ENCODE results near the gene FGB. TPM values are rescaled to one million over a fixed set of nuclear protein-coding genes. Genes with fewer than 3 reads are reported as not detected.

FGB gene
- polyA plus RNA-seq, 2 donors, result not detected

DNA sequence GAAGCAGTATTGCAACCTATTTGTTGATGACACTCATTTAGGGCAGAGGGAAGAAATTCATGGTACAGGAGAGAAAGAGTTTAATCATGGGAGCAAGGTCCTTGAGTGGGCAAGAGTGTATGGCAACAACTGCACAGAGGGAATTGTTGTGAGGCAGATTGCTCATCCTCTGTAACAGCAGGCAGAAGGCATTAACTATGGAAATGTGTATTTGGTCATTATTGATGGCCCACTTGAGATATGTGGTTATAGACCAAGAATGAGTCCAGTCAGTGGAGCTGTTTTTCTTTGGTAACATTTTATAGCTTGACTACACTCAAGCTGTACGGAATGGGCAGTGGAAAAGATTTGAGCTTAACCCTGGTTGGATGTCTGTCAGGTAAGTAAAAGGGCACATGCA lies 28.5 kb upstream of the FGB start:
- 77 to 82% methylated on average over 1 of the region's 1 CpG for WGBS, 2 donors
- H3K27ac ChIP-seq (ENCODE audit: low read depth in 2 of 2, low read length in 1 of 2), result no peak overlapping the region
- H3K36me3 ChIP-seq (ENCODE audit: control insufficient read depth in 2 of 2, insufficient read depth in 2 of 2, low read length in 1 of 2), result peaks cover 0 to 2% of the 10 kb centered on the region in 2 donors

DNA sequence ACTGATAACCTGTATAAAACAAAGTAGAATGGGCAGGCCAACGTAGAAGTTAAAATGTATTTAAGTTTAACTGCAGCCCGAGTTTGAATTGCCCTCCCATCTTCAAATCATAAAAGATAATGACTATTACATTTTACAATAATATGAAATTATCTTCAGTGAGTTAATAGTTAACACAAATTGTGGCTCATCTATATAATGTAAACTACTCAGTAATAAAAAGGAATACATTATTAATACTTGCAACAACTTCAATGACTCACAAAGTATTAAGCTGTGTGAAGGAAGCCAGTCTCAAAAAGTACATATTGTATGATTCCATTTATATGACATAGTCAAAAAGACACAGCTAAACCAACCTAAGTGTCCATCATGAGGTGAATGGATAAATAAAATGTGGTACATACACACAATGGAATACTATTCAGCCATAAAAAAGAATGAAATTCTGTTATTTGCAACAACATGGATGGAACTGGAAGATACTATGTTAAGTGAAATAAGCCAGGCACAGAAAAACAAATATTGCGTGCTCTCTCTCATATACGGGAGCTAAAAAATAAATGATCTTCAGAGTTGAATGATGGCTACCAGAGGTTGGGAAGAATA lies 20.4 kb upstream of the FGB start:
- H3K9me3 ChIP-seq (ENCODE audit: control insufficient read depth in 2 of 2, insufficient read depth in 1 of 2, low read depth in 1 of 2, low read length in 1 of 2), result no peaks in the 10 kb centered on the region
- no peak overlapping the region for H3K27ac ChIP-seq (ENCODE audit: low read depth in 2 of 2, low read length in 1 of 2)
- no peak overlapping the region for H3K4me3 ChIP-seq (ENCODE audit: low read depth in 1 of 2, low read length in 2 of 2)
- H3K36me3 ChIP-seq (ENCODE audit: control insufficient read depth in 2 of 2, insufficient read depth in 2 of 2, low read length in 1 of 2), result peaks cover 6% of the 10 kb centered on the region in 2 donors
- no peaks in the 10 kb centered on the region for H3K27me3 ChIP-seq (ENCODE audit: control insufficient read depth in 1 of 2, insufficient read depth in 2 of 2, low read length in 2 of 2)
- H3K4me1 ChIP-seq (ENCODE audit: control insufficient read depth in 2 of 2, insufficient read depth in 2 of 2, low read length in 1 of 2), result no peaks in the 10 kb centered on the region
- 95 to 98% methylated on average over 4 of the region's 4 CpGs for WGBS, 2 donors

More for the DNA sequence above, 28.5 kb upstream of the FGB start:
- no peaks in the 10 kb centered on the region for H3K4me1 ChIP-seq (ENCODE audit: control insufficient read depth in 2 of 2, insufficient read depth in 2 of 2, low read length in 1 of 2)
- H3K4me3 ChIP-seq (ENCODE audit: low read depth in 1 of 2, low read length in 2 of 2), result no peak overlapping the region
- H3K9me3 ChIP-seq (ENCODE audit: control insufficient read depth in 2 of 2, insufficient read depth in 1 of 2, low read depth in 1 of 2, low read length in 1 of 2), result no peaks in the 10 kb centered on the region
- H3K27me3 ChIP-seq (ENCODE audit: control insufficient read depth in 1 of 2, insufficient read depth in 2 of 2, low read length in 2 of 2), result no peaks in the 10 kb centered on the region

DNA sequence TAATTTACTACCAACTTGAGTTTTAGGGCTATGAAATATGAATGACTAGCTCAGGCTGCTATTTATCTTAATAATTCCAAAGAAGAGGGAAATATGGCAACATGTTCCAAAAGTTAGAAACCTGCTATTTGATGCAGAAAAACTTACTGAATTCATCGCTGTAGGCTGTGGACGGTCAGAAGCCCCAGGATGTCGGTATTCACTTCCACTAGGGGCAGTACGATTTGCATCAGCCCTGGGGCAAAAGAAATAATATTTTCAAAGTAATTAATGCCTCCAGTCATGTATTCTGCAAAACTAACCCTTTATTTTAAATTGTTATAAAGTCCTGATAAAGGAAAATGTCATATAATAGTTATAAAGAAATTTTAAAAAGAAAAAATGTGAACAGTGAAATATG lies 17.1 kb upstream of the FGB start:
- no peaks in the 10 kb centered on the region for H3K4me1 ChIP-seq (ENCODE audit: control insufficient read depth in 2 of 2, insufficient read depth in 2 of 2, low read length in 1 of 2)
- H3K27me3 ChIP-seq (ENCODE audit: control insufficient read depth in 1 of 2, insufficient read depth in 2 of 2, low read length in 2 of 2), result no peaks in the 10 kb centered on the region
- H3K9me3 ChIP-seq (ENCODE audit: control insufficient read depth in 2 of 2, insufficient read depth in 1 of 2, low read depth in 1 of 2, low read length in 1 of 2), result no peaks in the 10 kb centered on the region
- peaks cover 4 to 6% of the 10 kb centered on the region in 2 donors for H3K36me3 ChIP-seq (ENCODE audit: control insufficient read depth in 2 of 2, insufficient read depth in 2 of 2, low read length in 1 of 2)
- H3K4me3 ChIP-seq (ENCODE audit: low read depth in 1 of 2, low read length in 2 of 2), result no peak overlapping the region
- H3K27ac ChIP-seq (ENCODE audit: low read depth in 2 of 2, low read length in 1 of 2), result no peak overlapping the region
- 87 to 95% methylated on average over 4 of the region's 4 CpGs for WGBS, 2 donors

DNA sequence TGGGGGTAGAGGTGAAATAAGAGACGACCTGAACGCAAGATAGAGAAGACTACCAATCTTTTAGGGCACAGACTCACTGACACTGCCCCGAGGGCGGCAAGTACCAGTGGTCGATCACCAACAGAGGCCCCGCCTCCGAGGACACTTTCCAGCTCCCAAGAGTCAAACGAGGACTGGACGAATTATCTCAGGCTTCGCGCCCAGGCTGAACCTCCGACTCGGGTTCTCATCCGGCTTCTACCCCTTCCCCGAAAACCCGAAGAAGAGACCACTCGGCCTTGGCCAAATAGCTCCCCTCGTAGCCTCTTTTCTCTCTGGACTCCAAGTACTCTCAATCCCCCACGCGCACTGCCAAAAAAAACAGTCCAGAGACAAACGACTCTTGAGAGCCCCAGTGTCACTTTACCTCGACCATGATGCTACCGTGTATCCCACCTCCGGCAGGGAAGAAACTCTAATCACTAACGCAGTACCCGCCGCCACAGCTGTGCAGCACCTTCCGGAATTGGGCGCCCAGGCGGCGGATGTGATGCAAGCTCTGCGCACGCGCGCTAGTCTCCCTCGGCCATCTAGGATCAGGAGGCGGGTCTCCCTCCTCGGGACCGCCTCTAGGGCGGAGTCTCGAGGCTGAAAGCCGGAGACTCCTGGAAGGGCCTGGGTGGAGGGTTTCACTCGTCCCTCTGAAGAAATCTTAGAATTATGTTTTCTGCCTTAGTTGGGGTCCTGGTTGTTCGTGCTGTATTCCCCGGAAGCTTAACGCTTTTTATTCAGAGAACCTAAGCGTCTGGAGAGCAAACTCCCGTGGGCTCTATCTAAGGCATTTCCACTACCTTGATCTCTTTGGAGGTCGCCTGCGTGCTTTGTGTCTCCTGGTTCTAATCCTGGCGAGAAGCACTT lies 12.7 kb upstream of the FGB start, which contains the start of gene PLRG1:
Gene PLRG1, minus strand, starts transcription at position 507 of the 897 bp plus-strand sequence. Its CDS starts 92 bp downstream, at position 415.
- H3K27me3 ChIP-seq (ENCODE audit: control insufficient read depth in 1 of 2, insufficient read depth in 2 of 2, low read length in 2 of 2), result no peaks in the 10 kb centered on the region
- H3K4me3 ChIP-seq (ENCODE audit: low read depth in 1 of 2, low read length in 2 of 2), result peak within 1 kb of the TSS; percentile 75 to 99
- H3K9me3 ChIP-seq (ENCODE audit: control insufficient read depth in 2 of 2, insufficient read depth in 1 of 2, low read depth in 1 of 2, low read length in 1 of 2), result no peaks in the 10 kb centered on the region
- H3K36me3 ChIP-seq (ENCODE audit: control insufficient read depth in 2 of 2, insufficient read depth in 2 of 2, low read length in 1 of 2), result no peaks in the 10 kb centered on the region
- H3K4me1 ChIP-seq (ENCODE audit: control insufficient read depth in 2 of 2, insufficient read depth in 2 of 2, low read length in 1 of 2), result no peaks in the 10 kb centered on the region
- 1% methylated on average over 51 of the region's 51 CpGs for WGBS, 2 donors
- peak within 1 kb of the TSS; percentile 59 to 74 for H3K27ac ChIP-seq (ENCODE audit: low read depth in 2 of 2, low read length in 1 of 2)

DNA sequence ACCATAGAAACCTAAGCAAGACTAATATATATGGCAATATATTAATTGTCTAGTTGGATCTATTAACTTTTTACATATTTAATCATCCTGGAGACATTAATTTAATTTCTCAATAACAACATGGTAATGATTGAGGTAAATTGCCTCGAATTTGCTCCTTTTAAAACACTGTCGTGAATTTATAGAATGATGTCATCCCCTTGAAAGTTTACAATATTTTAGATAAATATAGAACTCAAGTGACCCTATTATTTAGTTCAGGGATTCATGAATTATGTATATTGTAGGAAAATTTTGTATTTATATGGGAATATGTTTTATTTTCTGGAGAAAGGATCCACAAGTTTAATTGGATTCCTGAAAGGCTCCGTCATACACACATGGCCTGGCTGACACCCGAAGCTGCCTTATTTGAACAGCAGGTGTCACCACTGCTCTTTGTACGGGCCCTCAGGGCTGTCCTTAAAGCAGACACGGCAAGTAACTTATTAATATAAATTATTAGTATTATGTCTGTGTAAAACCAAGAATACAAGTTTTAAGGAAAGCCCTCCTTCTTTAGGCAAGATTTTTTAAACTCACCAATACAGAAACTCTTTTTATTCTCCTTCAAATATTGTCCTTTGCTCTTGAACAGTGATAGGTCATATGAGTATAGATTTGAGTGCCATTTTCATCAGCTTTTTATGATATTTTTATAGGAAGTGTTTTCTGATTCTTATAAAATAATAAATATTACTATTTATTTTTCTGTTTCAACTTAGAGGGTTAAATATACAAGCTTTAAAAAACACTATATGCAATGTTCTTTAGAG lies 10.7 kb upstream of the FGB start:
- H3K4me1 ChIP-seq (ENCODE audit: control insufficient read depth in 2 of 2, insufficient read depth in 2 of 2, low read length in 1 of 2), result no peaks in the 10 kb centered on the region
- no peak overlapping the region for H3K27ac ChIP-seq (ENCODE audit: low read depth in 2 of 2, low read length in 1 of 2)
- WGBS, 2 donors, result 18 to 20% methylated on average over 6 of the region's 6 CpGs
- H3K36me3 ChIP-seq (ENCODE audit: control insufficient read depth in 2 of 2, insufficient read depth in 2 of 2, low read length in 1 of 2), result no peaks in the 10 kb centered on the region
- H3K9me3 ChIP-seq (ENCODE audit: control insufficient read depth in 2 of 2, insufficient read depth in 1 of 2, low read depth in 1 of 2, low read length in 1 of 2), result no peaks in the 10 kb centered on the region
- H3K27me3 ChIP-seq (ENCODE audit: control insufficient read depth in 1 of 2, insufficient read depth in 2 of 2, low read length in 2 of 2), result no peaks in the 10 kb centered on the region
- no peak overlapping the region for H3K4me3 ChIP-seq (ENCODE audit: low read depth in 1 of 2, low read length in 2 of 2)

DNA sequence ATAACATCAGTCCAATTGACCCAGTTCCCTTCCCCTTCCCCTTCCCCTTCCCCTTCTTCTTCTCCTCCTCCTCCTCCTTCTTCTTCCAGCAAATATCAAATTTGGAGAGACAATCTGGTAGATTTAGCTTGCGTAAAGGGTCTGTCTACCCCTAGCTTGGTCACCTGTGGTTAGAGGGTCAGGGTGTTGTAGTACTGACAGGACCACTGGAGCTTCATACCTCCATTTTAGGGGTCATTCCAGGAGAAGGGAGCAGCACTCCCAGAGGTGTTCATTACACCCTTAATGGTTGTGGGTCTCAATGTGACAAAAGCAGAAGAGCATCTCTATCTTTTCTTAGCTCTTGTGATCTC lies 3.7 kb upstream of the FGB start:
- Histone ChIP-seq H3K27ac (ENCODE audit: low read depth in 2 of 2, low read length in 1 of 2) (no peak overlapping the region), H3K9me3 (ENCODE audit: control insufficient read depth in 2 of 2, insufficient read depth in 1 of 2, low read depth in 1 of 2, low read length in 1 of 2) (no peaks in the 10 kb centered on the region), H3K36me3 (ENCODE audit: control insufficient read depth in 2 of 2, insufficient read depth in 2 of 2, low read length in 1 of 2) (no peaks in the 10 kb centered on the region), H3K4me3 (ENCODE audit: low read depth in 1 of 2, low read length in 2 of 2) (no peak overlapping the region), H3K27me3 (ENCODE audit: control insufficient read depth in 1 of 2, insufficient read depth in 2 of 2, low read length in 2 of 2) (no peaks in the 10 kb centered on the region), H3K4me1 (ENCODE audit: control insufficient read depth in 2 of 2, insufficient read depth in 2 of 2, low read length in 1 of 2) (no peaks in the 10 kb centered on the region)
- 87 to 90% methylated on average over 1 of the region's 1 CpG for WGBS, 2 donors

DNA sequence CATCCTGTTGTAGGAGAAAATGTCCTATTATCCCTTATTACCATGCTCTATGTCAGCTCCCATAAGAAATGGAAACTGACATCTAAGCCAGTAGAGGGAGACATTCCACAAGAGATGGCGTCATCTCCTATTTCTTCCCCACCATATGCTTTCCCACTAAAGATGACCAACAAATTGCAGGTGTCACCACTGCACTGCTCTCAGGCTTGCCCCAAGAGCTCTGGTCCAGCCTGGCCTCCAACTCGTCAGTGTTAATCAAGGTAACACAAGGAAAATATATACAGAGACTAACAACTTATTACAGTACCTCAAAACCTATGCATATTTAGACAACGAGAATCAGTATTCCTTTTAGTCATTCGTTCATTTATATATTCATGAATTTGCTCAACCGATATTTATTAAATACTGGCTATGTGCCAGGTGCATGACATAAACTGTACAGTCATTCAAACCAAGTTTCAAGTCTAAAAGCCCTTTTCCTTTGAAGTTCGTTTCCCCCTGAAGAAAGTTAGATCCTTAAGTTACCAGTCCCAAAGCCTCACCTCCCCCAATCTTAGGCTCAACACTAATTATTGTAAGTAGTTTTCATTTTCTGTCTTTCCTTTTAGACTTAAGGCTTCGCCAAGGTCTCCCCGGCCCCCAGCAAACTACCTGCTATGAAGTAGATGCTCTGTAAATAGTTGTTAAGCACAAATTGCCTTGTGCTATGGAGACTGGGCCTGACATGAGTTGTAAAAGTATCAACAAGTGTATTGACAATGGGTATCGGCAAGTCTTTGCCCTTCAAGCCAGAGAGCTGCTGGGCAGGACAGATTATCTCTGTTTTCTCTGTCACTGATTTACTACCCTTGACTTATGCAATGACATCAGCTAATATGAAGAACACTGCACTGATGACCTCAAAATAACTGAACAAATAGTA lies 3.1 kb upstream of the FGB start:
- Histone ChIP-seq H3K9me3 (ENCODE audit: control insufficient read depth in 2 of 2, insufficient read depth in 1 of 2, low read depth in 1 of 2, low read length in 1 of 2) (no peaks in the 10 kb centered on the region), H3K36me3 (ENCODE audit: control insufficient read depth in 2 of 2, insufficient read depth in 2 of 2, low read length in 1 of 2) (no peaks in the 10 kb centered on the region), H3K27ac (ENCODE audit: low read depth in 2 of 2, low read length in 1 of 2) (no peak overlapping the region), H3K27me3 (ENCODE audit: control insufficient read depth in 1 of 2, insufficient read depth in 2 of 2, low read length in 2 of 2) (no peaks in the 10 kb centered on the region), H3K4me1 (ENCODE audit: control insufficient read depth in 2 of 2, insufficient read depth in 2 of 2, low read length in 1 of 2) (no peaks in the 10 kb centered on the region), H3K4me3 (ENCODE audit: low read depth in 1 of 2, low read length in 2 of 2) (no peak overlapping the region)
- WGBS, 2 donors, result 61 to 62% methylated on average over 9 of the region's 9 CpGs

DNA sequence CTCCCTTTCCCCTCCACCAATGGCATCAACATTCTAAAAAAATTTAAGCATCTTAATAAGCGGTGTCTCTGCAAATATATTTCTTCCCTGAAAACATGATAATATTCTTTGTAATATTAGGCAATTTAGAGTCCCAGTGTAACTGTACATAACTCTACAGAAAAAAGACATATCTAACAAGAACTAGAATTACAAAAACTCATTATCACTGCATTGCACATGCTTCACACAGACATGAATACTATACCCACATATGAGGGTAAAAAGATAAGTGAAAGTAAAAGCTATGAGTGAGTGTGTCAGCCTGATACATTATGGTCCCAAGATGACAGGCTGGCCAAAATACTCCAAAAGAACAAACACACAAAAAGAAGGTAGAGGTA lies 2.4 kb upstream of the FGB start:
- no peaks in the 10 kb centered on the region for H3K27me3 ChIP-seq (ENCODE audit: control insufficient read depth in 1 of 2, insufficient read depth in 2 of 2, low read length in 2 of 2)
- no peaks in the 10 kb centered on the region for H3K4me1 ChIP-seq (ENCODE audit: control insufficient read depth in 2 of 2, insufficient read depth in 2 of 2, low read length in 1 of 2)
- no peak overlapping the region for H3K4me3 ChIP-seq (ENCODE audit: low read depth in 1 of 2, low read length in 2 of 2)
- H3K36me3 ChIP-seq (ENCODE audit: control insufficient read depth in 2 of 2, insufficient read depth in 2 of 2, low read length in 1 of 2), result no peaks in the 10 kb centered on the region
- no peak overlapping the region for H3K27ac ChIP-seq (ENCODE audit: low read depth in 2 of 2, low read length in 1 of 2)
- H3K9me3 ChIP-seq (ENCODE audit: control insufficient read depth in 2 of 2, insufficient read depth in 1 of 2, low read depth in 1 of 2, low read length in 1 of 2), result no peaks in the 10 kb centered on the region
- WGBS, 2 donors, result 96% methylated on average over 1 of the region's 1 CpG

DNA sequence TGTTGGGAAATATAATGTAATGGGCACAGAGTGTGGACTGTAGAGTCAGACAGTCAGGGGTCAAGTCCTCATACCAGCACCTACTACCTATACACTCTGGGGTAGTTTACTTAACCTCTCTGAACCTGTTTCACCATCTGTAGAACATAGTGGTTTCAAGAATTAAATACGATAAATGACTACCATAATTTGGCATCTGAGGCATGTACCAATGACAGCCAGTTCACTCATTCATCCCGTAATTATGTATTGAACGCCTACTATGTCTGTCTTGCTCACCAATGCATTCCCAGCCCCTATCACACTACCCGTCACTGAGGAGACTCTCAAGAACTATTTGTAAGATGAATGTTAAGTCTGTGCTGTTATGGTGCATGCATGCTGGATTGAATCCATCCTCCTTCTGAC lies 2.0 kb upstream of the FGB start:
- H3K27ac ChIP-seq (ENCODE audit: low read depth in 2 of 2, low read length in 1 of 2), result no peak overlapping the region
- 79 to 80% methylated on average over 4 of the region's 4 CpGs for WGBS, 2 donors

More for the DNA sequence above, 2.0 kb upstream of the FGB start:
- Histone ChIP-seq H3K4me3 (ENCODE audit: low read depth in 1 of 2, low read length in 2 of 2) (no peak overlapping the region), H3K4me1 (ENCODE audit: control insufficient read depth in 2 of 2, insufficient read depth in 2 of 2, low read length in 1 of 2) (no peaks in the 10 kb centered on the region), H3K36me3 (ENCODE audit: control insufficient read depth in 2 of 2, insufficient read depth in 2 of 2, low read length in 1 of 2) (no peaks in the 10 kb centered on the region), H3K9me3 (ENCODE audit: control insufficient read depth in 2 of 2, insufficient read depth in 1 of 2, low read depth in 1 of 2, low read length in 1 of 2) (no peaks in the 10 kb centered on the region), H3K27me3 (ENCODE audit: control insufficient read depth in 1 of 2, insufficient read depth in 2 of 2, low read length in 2 of 2) (no peaks in the 10 kb centered on the region)
